HG03060 (cell line): ENCODE measurements around the gene GIMAP8.

Source experiments
- ATAC-seq: cut with Tn5 transposase; IDR thresholded peaks from one replicate; pipeline ENCODE4 v1.9.1; 2021; ENCODE audit warnings: low read depth, moderate number of reproducible peaks; ENCODE audit not compliant: unreplicated experiment

The GIMAP8 gene

DNA sequence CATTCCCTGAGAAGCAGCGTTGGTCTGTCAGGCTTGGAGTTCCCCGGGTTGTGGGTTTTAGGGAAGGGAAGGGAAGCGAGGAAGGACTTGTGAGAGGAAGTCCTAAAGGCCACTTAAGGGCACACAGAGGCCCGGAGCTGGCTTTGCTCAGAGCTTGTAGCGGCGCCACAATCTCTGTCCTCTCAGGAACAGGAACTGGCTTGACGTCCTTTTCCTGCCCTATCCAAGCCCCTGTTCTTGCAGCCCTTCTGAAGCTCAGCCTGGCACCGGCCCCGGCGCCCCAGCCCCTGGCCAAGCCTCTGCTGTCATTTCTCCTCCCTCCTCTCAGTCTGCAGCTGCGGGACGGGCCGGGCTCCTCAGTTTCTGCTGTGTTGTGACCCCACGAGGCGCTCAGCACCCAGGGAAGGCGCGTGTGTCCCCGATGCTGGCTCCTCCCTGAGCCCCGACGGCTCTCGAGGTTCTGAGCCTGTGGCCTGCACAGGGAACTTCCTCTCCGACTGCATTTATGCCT lies at the start of gene GIMAP8:
Gene GIMAP8, plus strand, starts transcription at position 140 of the 511 bp plus-strand sequence. CDS start 16,069 bp downstream, outside the sequence.
- ATAC-seq, result no peak

DNA sequence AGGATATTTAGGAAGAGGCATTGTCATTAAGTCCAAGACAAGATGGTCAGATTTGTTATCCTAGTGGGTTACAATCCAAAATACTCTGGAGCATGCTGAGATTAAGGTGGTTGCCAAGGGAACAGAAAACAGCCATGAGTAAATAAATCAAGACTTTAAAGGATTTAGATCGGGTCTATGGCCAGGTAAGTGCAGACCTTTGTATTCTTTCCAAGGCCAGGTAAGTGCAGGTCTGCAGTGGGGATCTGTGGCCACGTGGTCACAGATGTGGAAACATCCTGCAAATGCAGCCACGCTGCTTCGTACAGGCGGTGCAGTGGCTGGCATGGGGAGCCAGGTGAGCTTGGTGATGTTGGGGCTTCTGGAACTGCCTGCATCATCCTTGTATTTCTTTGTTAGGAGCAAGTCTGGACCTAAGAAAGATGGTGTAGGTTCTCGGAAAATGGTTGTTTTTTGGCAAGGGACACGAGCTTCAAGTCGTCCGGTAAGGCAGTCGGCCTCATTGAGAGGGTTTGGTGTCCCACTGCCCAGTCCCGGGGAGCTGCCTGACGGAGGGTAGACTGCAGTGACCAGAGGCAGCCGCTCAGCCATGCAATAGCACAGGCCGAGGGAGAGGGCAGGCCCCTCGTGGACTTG lies 49.5 kb upstream of the GIMAP8 start:
- no peak for ATAC-seq

DNA sequence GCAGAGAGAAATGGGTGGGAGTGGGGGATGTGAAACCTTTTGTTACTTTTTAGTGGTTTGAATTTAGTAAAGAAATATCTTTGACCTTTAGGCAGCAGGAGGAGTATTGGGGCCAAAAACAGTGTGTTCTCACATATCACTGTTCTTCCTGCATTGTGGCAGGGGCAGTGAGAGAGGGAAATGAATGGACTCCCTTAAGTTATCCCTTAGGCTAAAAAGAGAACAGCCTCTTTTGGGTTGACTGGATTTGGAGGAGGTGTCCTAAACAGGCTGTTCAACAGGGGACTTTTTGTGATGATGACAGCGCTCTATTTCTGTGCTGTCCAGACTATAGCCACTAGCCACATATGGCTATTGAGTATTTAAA lies 49.0 kb upstream of the GIMAP8 start:
- ATAC-seq, result no peak

GRCh38 chr7:150401861-150402631 lies 48.4 kb upstream of the GIMAP8 start:
- ATAC-seq, result no peak

DNA sequence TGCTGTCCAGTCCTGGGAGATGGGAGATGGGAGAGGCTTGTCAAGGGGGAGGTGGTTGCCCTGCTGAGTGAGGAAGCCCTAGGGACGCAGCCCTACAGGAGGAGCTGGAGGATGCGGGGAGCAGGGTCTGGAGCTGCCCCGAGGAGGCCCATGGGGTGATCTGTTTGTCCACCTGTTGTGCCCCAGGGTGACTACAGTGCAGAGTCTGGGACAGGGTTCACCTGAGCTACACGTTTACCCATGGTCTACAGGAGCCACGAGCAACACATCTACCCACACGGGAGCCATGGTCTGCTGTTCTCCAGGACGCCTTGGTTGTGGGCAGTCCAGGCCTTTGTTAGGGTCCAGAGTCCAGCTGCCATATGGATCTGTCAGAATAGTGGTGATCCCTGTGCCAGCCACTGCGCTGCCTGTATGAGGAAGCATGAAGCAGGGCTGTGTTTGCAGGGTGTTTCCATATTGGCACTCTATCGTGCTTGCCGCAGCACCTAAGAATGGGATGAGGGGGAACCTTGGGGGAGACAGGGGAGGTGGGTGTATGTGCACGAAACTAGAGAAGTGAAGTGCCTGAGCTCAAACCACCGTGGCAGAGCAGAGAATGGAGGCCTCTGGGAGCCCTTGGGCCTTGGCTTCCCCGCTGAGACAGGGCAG lies 47.6 kb upstream of the GIMAP8 start:
- no peak for ATAC-seq

- no peak for ATAC-seq
Observed at GRCh38 chr7:150403376-150404171, 46.9 kb upstream of the GIMAP8 start.

- ATAC-seq, result no peak
Observed at GRCh38 chr7:150404172-150404804, 46.1 kb upstream of the GIMAP8 start.

GRCh38 chr7:150404805-150405583 lies 45.4 kb upstream of the GIMAP8 start:
- peak; percentile 26 for ATAC-seq

DNA sequence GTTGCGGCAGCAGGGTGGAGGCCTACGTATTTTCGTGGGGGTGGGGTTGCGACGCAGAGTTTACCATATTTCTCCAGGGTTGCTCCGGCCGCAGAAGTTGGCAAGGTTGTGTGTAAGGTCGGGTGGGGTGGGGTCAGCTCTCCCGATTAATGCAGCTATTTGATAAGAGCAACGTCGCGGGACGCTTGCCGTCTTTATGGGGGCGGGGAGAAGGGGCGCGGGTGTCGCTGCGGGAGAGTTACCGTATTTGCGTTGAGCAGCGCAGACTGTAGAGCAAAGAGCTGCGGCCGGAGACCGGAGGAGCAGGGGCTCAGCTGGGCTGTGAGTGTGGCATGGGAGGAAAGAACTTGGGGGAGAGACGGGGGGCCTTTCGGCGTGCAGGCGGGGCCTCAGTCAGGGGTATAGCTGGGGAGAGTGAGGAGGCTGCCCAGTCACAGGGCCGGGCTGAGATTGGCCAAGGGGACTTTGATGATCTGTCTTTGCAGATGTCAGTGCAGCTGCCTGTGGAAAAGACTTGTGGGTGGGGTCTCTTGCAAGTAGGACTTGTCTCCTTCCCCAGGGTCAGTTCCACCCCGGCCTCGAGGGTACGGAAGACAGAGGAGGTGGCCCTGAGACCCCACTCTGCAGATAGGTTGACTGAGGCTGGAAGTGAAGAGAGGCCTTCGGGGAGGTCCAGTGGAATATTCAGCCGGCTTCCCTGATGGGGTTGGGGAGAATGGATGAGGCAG lies 44.7 kb upstream of the GIMAP8 start:
- no peak for ATAC-seq

- ATAC-seq, result no peak
Observed at GRCh38 chr7:150406312-150406566, 44.2 kb upstream of the GIMAP8 start.

GRCh38 chr7:150406567-150407421 lies 43.6 kb upstream of the GIMAP8 start:
- peak; percentile 58 for ATAC-seq

- no peak for ATAC-seq
Observed at GRCh38 chr7:150407588-150408392, 42.6 kb upstream of the GIMAP8 start.

- no peak for ATAC-seq
Observed at GRCh38 chr7:150408393-150409299, 41.8 kb upstream of the GIMAP8 start.

GRCh38 chr7:150409300-150410030 lies 41.0 kb upstream of the GIMAP8 start:
- no peak for ATAC-seq

DNA sequence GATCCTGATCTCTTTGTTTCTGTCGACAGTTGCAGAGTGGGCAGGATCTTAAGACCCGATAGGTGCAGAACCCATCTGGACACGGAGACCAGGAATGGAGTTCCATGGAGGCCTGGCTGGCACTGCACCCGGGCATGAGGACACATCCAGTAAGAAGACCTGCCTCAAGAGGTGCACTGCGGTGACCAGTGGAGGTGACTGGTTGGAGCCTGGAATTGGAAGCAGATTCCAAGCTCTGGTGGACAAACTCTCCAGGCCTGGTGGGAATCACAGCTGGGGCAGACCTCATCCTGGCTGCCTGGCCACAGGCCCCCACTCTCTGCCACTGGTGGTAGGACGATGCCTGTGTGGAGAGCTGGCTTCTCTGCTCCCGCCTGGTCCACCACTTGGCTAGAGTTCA lies 40.3 kb upstream of the GIMAP8 start:
- no peak for ATAC-seq
